Cardiac septum (tissue), 1 donor: ENCODE measurements around the gene ABCC3. TPM values are rescaled to one million over a fixed set of nuclear protein-coding genes. Genes with fewer than 3 reads are reported as not detected.

Experiments used
- DNase-seq: peaks from one replicate; pipeline ENCODE4 v3.0.0-alpha.2; 2020; ENCODE audit warnings: low spot score
- intact Hi-C: fragments of 100-400 bp; cut with DNase I; formaldehyde crosslinking; loops from one replicate; pipeline ENCODE4 v1.14.0; 2022
- total RNA-seq: library from RNA; stranded (reverse); fragmentation: NEBNext Ultra II Directional; extraction: Animal tissue kit (Norgen Biotek cat#: 25700); gene quantifications from one replicate; pipeline ENCODE4 v1.2.1, GENCODE V29; 2021
- donor health status: DM: no; HTN: no; CAD: no.

ABCC3 gene
- total RNA-seq, 1 donor from 2014 or later, result 1.9 TPM

DNA sequence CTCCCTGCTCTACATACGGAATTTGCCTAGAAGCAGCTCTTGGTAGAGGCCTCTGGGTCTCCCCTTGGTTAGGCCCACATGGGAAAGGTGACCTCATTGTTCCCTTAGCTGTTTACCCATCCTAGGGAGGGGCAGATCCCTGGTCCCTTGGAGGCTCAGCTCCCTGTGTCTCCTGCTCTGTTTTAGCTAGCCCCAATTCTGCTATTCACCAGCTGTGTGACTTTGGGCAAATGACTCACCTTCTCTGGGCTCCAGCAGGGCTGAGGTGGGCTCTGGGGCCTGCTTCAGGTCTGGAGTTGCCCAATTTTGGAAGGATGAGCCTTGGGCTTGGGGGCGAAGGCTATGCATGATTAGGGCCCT, 3.9 kb downstream of the ABCC3 start:
- no peak for DNase-seq
- intact Hi-C loops, result no loop called here

- intact Hi-C loops, result no loop called here
- peak; percentile 91 for DNase-seq
These were observed 4.5 kb downstream of the ABCC3 start for GRCh38 chr17:50638966-50639713.

- no peak for DNase-seq
These were observed 6.1 kb downstream of the ABCC3 start for GRCh38 chr17:50640686-50641351.

DNA sequence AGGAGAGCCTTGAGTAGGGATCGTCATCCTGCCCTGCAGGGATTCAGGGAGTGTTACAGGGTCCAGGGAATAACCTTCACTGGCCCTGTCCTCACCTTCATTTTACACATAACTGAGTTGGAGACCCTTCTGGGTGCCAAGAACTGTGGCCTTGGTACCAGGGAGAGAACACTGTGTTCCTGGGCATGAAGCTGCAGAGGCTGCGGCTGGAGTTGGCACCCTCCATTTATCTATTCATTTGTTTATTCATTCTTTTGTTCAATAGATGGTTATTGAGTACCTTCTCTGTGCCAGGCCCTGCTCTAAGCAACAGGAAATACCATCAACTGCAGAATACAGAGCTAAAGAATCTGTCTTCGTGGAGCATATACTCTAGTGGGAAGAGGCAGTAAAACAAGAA, 6.7 kb downstream of the ABCC3 start:
- intact Hi-C loops, result no loop called here
- no peak for DNase-seq

More at GRCh38 chr17:50640686-50641351, 6.1 kb downstream of the ABCC3 start:
- intact Hi-C loops, result no loop called here

DNA sequence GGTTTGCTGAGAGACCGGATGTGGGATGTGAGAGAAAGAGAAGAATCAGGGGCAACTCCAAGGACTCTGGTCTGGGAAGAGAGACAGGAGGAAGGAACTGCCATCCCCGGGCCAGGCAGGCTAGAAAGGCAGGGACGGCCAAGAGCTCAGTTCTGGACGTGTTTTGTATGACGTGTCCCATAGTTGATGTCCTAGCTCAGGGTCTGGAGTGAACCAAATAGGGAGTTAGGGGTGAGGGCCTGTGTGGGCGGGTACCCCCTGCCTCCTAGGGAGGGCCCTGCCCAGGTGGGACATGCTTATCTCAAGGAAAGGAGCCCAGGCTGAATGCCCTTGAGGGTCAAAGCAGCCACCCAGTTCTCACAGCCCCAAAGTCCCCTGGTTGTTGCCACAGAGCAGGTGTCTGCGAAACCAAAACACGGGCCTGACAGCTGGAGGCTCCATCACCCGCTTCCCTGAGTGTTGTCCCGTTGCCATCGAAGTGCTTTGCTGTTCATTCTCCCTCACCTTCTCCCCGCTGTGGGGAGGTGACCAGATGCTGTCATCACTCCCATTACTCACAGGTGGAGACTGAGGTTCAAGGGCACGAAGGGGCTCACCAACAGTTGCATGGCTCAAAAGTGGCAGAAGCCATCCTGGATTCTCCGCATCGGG, 7.5 kb downstream of the ABCC3 start:
- intact Hi-C loops, result no loop called here
- no peak for DNase-seq

- intact Hi-C loops, result no loop called here
- DNase-seq, result no peak
These were observed 8.3 kb downstream of the ABCC3 start for GRCh38 chr17:50642722-50643656.

DNA sequence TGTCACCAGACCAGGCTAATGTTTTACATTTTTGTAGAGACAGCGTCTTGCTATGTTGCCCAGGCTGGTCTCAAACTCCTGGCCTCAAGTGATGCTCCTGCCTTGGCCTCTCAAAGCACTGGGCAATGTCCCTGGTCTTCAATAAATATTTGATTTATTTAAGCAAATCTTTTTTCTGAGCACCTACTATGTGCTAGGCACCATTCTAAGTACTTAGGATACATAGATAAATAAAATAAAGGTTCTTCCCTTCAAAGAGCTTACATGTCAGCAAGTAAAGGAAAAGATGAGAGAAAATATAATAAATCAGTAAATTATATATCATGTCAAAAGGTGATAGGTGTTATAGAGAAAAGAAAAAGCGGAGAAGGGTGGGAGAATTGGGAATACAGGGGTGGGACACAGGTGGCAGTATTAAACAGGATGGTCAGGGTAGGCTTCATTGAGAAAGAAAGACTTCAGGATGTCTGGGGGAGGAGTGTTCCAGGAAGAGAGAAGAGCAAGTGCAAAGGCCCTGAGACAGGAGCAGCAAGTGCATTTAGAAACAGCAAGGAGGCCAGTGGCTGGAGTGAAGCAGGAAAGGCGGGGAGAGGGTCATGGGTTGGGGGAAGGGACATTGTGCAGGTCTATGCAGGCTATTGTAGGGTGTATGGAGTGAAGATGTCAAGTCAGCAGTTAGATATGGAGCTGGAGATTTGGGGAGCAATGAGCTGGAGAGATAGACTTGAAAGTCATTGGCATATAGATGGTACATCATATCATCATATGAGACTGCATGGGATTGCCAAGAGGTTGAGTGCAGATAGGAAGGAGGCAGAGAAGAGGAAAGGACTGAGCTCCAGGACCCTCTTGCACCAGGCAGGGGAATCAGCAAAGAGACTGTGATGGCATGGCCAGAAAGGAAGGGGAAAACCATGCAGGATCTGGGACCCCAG, 11.3 kb downstream of the ABCC3 start:
- intact Hi-C loops, result no loop called here
- DNase-seq, result no peak

DNA sequence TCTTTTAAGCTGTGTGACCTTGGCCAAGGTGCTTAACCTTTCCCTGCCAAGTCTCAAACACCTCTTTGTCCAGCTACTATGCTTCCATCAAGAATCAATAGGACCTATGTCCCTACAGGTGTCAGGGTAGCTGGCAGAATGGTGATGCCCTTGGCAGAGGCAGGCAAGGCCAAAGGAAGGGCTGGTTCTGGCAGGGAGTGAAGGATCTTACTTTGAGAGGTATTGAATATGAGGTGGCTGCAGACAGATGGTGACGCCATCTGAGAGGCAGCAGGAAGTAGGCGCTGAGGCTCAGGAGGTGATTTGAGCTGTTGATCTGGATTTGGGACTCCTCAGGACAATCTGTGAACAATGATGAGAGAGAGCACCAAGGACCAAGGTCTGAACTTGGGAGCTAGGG, 12.5 kb downstream of the ABCC3 start:
- intact Hi-C loops, result no loop called here
- DNase-seq, result no peak

- no peak for DNase-seq
- intact Hi-C loops, result no loop called here
These were observed 14.6 kb downstream of the ABCC3 start for GRCh38 chr17:50649042-50649908.

DNA sequence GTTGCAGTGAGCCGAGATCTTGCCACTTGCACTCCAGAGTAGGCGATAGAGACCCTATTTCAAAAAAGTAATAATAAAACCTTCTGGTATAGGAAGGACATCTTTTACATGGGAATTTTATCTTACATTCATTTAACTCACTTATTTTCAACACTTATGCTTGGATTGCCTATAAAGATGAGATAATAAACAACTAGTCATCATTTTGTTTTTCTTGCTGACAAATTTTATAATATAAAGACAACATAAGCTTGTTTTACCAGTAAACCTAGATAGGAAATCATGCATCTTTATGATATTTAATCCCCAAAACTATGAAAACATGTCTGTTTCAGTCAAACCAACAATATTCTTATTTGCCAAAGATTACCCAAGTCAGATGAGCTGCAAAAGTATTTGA, 17.0 kb downstream of the ABCC3 start:
- DNase-seq, result no peak
- intact Hi-C loops, result no loop called here

GRCh38 chr17:50653738-50654137, 19.1 kb downstream of the ABCC3 start:
- no peak for DNase-seq
- intact Hi-C loops, result no loop called here

DNA sequence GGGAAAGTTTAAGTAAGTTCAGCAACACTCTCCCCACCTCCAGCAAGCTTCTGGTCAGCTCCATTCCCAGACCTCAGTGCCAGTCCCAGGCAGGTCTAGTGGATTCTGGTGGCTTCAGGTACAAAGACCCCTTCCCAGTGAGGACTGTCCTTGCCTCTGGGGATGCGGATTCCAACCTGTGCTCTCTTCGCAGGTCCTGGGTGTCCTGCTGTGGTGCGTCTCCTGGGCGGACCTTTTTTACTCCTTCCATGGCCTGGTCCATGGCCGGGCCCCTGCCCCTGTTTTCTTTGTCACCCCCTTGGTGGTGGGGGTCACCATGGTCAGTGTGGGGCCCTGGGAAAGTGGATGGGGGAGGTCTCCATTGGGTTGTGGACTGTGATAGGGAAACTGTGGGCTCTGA, 21.8 kb downstream of the ABCC3 start:
- DNase-seq, result no peak
- intact Hi-C loops, result no loop called here

GRCh38 chr17:50657054-50657453, 22.4 kb downstream of the ABCC3 start:
- intact Hi-C loops, result no loop called here
- no peak for DNase-seq

GRCh38 chr17:50657627-50658026, 22.9 kb downstream of the ABCC3 start:
- intact Hi-C loops, result no loop called here
- no peak for DNase-seq

DNA sequence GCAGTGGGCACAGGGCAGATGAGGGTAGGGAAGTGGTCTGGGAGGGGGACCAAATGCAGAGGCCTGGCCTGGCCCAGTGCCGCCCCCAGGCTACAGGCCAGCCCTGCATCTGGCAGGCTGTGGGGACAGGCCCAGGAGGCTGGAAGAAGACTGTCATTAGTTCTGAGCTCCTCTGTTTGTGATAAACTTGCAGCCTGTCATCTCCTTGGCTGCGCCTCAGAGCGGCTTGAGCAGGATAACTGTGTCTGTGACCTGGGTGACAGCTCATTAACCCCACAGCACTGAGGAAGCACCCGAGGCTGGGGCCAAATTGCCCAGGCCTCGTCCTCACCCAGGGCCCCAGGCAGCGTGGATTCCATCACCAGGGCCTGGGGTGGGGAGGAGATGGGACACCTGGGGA, 23.9 kb downstream of the ABCC3 start:
- no peak for DNase-seq
- intact Hi-C loops, result no loop called here

DNA sequence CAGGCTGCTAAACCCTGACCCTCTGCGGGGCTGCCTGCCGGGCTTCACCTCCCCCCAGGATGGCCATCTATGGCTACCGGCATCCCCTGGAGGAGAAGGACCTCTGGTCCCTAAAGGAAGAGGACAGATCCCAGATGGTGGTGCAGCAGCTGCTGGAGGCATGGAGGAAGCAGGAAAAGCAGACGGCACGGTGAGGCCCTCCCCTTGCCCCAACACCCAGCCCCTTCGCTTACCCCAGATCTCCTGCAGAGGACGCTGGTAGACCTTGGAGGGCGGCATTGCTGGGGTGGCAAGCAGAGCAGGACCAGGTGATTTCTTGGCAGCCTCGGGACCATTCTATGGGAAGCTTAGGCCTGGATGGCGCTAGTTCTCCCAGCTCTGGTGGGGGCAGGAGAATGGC, 24.5 kb downstream of the ABCC3 start:
- intact Hi-C loops, result no loop called here
- DNase-seq, result no peak

DNA sequence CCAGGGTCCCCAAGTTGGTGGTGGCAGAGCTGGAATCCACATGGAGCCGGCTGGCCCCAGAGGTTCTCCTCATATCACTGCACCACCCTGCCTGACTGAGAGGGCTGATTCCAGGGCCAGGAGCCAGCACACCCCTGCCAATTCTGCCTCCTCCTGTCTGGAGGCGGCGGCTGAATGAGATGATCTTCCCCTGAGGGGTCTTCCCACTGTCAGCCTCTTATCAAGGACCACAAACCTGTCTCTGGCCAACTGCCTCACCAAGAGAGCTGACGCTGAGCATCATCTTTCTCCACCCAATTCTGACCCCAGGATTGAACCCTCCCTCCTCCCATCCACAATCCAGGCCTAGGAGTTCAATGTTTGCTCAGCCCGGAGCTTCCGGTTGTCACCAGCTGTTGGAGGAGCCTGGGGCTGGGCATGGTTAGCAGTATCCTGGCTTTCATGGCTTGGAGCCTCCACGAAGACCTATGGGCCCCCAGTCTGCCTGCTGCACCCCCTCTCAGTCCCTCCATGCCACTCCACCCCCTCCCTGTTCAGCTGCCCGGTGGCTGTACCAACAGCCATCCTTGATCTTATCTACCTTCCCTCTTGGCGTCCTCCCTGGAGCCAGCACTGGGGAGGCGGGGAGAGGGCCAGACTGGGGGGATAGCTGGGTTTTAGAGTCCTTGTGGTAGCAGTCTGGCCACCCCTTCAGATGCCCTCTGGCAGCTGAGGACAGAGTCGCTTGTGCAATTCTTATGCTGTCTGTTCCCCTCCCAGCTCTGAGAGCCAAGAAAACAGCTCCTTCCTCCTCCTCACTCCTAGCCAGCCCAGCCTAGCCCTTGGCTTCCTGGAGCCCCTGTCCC, 25.6 kb downstream of the ABCC3 start:
- DNase-seq, result no peak
- intact Hi-C loops, result no loop called here
